Activated T-helper 9 cell treated with anti-CD3 and anti-CD28 coated beads, Interleukin-2, amount 50 U/mL, for 16 hours (primary cell): ENCODE measurements around the gene DHRS7B.

Experiments
- DNase-seq: peaks from one replicate; pipeline ENCODE4 v3.0.0-alpha.2; 2020; ENCODE audit warnings: low read depth

The DHRS7B gene

DNA sequence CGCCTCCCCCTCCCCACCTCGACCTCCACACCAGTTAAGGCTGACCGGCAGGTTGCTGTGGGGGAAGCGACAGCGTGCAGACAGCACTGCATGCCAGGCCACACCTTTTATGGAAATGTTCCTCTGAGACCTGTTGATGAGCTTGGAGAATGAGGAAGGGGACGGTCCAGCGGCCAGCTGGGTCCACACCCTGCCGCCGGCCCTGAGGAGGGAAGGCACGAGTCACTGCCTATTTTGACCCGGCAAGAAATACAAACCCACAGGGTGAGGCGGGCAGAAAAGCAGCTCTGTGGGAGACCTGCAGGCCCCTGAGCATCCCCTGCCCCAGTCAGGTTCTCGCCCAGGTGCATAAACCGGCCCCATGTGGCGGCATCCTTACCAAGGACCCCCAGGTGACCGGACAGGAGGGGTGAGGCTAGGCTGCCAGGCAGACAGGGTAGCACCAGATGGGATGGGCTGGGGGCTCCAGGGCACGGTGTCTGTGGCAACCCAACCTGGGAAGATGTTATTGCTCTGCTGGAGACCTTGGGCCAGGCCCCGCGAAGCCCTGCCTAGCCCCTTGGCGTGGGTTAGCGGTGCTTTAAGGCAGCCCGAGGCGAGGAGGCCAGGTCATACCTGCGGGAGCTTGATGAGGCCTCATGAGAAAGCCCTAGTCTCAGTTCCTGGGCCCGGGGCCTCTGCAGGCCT is 113.7 kb downstream of the DHRS7B start:
- DNase-seq: no peak
